Measurements from ENCODE around the gene RNF183. TPM values are rescaled to one million over a fixed set of nuclear protein-coding genes. Genes with fewer than 3 reads are reported as not detected.
"Not testable (repeated sequence)": the region's sequence is repeated elsewhere in the genome, so short reads cannot be mapped to it uniquely, and the experiment has no call there.

RNF183 gene
- total RNA-seq, 1 experiment from 2014 or later: not detected

DNA sequence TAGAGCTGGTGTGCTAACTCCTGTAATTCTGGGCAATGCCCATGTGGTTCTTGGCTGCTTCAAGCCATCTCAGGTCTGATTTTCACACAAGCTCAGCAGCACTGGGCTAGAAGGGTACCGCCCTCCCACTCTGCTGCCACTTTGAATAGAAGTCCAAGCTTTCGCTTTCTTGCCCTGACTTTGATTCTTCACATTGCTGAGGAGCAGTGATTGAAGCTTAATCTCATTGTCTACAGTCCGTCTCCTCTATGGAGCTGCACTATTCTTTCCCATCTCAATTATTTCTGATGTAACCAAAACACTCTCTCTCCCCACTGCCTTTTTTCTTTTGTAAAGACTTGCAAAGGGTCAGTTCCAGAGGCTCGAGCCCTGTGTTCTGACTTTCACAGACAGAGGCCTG is 12.9 kb upstream of the RNF183 start:
- DNase-seq (ENCODE audit: low spot score): no peak

- no peak for DNase-seq (ENCODE audit: low spot score)
Measured at GRCh38 chr9:113315231-113315630, 12.1 kb upstream of the RNF183 start.

DNA sequence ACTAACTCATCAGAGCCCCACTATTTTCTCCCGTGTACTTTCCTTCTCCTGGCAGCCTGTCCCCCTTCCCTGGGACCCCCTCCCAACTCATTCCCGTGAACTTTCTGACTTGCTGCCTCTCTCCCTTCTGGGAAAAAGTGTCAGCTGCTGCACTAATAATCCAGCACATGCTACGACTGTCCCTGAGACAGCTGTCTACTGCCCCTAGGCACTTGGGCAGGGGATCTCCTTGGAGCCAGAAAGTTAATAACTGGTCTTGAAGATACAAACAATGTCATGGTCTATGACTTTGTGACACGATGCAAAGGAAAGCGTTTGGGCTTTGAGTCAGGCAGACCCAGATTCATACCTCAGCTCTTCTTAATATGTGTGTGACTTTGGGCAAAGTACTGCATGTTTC is 10.1 kb upstream of the RNF183 start:
- no peak for DNase-seq (ENCODE audit: low spot score)

- no peak for DNase-seq (ENCODE audit: low spot score)
Measured at GRCh38 chr9:113311961-113312360, 8.8 kb upstream of the RNF183 start.

DNA sequence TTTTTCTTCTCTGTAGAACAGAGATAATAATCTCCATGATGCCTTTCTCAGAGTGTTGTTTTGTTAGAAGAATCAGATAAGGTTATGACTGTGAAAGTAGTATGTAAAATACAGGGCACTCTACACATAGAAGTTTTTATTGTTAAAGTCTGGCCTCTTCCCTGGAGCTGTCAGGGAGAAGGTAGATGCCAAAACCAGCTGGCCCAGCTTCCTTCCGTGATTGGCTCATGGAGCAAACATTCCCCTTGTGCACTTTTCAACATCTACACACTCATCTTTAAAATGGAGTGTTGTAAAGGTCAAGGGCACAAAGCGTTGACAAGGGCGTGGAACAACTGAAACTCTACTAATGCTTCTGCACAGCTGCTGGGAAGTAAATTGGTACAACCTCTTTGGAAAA is 7.4 kb upstream of the RNF183 start:
- no peak for DNase-seq (ENCODE audit: low spot score)

GRCh38 chr9:113309204-113309813 is 6.1 kb upstream of the RNF183 start:
- peak; percentile 21 for DNase-seq (ENCODE audit: low spot score)

- no peak for DNase-seq (ENCODE audit: low spot score)
Measured at GRCh38 chr9:113307396-113307975, 4.3 kb upstream of the RNF183 start.

GRCh38 chr9:113306566-113306965 is 3.4 kb upstream of the RNF183 start:
- no peak for DNase-seq (ENCODE audit: low spot score)

DNA sequence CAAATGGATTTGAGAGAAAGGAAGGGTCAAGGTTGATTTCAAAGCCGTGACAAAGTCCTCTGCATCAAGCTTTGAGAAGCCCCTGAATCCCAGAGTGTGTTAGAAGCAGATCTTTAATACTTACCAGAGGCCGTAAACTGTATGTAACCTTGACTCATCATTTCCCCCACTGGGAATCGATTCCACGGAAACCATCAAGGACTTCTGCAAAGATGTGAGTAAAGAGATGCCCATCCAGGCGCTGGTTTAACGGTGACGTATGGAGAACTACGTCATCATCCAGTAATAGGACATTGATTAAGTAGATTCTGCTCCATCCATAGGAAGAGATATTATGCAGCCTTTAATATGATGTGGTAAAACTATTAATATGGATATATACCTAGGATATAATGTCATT is 1.6 kb downstream of the RNF183 start:
- DNase-seq (ENCODE audit: low spot score): no peak

DNA sequence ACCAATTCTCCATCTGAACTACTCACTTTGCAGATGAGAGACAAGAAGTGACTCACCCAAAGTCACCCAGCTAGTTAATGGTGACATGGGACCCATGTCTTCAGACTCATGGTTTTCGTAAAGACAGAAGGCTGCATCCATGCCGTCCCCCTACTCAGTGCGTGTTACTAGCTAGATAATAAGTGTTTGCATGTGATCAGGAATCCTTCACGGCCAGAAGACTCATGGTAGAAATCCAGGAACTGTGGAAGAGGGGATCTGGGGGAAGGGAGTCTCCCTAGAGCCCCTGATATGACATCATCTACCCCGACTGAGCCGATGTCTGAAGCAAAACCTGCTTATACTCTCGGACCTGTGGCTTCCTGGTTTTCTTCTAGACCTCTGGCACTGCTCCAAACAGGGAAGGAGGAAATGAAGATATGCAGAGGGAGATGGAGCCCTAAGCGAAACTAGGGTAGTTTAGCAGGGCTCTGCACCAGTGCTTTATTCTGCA is 3.3 kb downstream of the RNF183 start:
- DNase-seq (ENCODE audit: low spot score): no peak

GRCh38 chr9:113298924-113299770 is 4.0 kb downstream of the RNF183 start:
- DNase-seq (ENCODE audit: low spot score): no peak

DNA sequence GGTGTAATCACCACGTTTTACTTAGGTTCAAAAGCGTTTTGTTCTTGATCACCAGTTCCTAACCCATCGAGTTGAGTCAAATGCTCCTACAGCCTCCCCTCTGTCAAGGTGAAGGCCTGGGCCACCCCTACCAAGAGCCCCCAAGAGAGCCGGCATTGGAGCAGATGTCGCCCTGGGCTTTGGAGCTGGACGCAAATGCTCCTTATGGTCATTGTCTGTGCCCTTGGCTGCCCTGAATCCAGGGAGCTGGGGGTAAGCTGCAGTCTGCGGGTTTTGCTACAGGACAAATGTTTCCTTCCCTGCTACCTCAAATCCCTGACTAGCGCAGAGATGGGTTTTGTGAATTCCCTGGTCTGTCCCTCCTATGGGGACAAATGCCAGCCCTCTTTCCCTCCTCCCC is 4.9 kb downstream of the RNF183 start:
- DNase-seq (ENCODE audit: low spot score): no peak

DNA sequence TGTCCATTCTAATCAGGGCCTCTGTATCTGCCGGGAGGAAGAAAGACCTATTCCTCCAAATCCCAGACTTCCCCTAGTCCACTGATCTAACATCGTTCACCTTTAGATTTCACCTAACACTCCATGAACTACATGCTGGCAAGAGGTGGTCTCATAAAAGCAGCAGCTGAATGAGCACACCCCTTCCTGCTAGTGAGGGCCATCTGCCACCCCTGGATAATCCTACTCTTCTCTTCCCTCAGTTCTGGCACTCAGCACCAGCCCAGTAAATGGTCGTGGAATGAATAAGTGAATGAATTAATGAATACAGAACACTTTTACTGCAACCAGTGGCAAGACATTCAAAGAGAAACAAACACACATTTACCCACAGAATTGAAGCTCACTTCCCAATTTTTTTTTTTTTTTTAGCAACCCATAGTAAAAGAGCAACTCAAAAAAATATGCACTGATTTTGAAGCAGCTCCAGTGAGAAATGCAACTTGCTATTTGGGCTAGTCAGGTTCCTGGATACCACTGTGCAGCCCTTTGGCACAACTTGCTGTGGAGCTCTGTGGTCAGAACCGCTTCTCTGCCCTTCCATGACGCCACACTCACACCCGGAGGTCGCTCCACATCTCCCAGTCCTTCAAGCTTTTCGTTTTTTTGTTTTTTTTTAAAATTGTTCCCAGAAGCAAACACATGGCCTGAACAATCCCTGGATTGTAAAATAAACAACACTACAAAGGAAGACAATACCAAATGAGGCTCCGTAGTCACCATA is 6.2 kb downstream of the RNF183 start:
- no peak for DNase-seq (ENCODE audit: low spot score)

DNA sequence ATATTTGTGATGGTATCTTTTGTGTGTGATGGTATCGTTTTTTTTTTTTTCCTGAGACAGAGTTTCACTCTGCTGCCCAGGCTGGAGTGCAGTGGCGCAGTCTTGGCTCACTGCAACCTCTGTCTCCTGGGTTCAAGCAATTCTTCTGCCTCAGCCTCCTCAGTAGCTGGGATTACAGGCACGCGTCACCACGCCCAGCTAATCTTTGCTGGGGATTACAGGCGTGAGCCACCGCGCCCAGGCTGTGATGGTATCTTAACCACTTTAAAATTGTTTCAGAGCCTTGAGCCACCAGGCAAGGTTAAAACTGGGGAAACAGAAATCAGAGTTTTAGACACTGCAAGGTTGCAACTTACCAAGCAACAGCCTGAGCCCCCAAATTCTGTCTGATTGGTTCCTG is 6.9 kb downstream of the RNF183 start:
- DNase-seq (ENCODE audit: low spot score): not testable (repeated sequence)

GRCh38 chr9:113293285-113293878 is 9.8 kb downstream of the RNF183 start:
- no peak for DNase-seq (ENCODE audit: low spot score)

DNA sequence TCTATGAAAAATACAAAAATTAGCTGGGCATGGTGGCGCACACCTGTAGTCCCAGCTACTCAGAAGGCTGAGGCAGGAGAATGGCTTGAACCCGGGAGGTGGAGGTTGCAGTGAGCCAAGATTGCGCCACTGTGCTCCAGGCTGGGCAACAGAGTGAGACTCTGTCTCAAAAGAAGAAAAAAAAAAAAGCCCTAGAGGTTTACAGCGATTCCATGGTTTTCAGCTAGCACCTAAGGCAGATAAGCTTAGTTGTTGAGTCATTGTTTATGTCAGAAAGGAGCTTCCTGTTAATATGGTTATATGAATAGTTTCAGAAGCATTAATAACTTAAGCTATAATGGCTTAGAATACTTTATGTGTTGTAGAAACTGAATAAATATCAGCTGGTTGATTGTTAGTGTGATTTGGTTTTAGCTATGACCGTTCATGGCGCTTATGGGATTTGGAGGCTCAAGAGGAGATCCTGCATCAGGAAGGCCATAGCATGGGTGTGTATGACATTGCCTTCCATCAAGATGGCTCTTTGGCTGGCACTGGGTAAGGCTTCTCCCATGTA is 13.0 kb downstream of the RNF183 start:
- no peak for DNase-seq (ENCODE audit: low spot score)

DNA sequence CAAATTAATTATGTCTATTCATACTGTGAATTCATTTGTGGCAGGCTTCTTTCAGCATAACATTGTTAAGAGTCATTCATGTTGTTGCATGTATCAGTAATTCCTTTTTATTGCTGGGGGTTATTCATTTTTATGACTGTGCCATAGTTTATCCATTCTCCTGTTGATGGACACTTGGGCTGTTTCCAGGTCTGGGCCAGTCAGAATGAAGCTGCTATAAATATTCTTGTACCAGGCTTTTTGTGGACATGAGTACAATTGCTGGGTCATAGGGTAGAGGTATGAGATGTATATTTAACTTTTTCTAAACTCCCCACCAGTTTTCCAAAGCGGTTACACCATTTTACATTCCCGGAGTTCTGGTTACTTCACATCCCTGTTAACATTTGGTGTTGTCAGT is 14.1 kb downstream of the RNF183 start:
- DNase-seq (ENCODE audit: low spot score): no peak

DNA sequence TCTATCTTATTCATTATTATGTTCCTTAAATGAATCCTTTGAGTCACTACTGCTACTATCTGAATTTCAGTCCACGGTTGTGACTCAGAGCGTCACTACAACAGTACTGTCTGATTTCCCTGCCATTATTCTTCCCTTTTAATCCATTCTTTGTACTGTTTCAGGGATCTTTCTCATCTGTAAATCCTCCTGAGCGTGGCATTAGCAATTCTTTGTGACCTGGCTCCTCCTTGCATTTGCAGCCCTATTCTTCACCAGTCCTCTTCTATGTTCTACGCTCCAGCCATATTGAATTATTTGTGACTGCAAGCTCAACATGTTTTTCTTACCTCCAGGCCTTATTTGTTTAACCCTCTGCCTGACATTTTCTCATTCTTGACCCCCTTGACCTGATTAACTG is 21.8 kb downstream of the RNF183 start:
- no peak for DNase-seq (ENCODE audit: low spot score)

DNA sequence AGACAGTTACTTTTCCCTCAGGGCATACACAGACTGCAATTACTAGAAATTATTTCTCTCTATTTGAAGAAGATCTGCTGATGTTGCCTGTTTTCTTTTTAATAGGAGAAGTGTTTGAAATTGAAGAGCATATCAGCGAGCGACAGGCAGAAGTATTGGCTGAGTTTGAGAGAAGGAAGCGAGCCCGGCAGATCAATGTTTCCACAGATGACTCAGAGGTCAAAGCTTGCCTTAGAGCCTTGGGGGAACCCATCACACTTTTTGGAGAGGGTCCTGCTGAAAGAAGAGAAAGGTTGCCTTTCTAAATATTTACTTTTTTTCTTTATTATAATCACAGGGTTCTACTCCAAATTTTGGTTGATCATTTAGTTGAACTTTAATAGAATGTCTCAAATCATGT is 24.3 kb downstream of the RNF183 start:
- no peak for DNase-seq (ENCODE audit: low spot score)

DNA sequence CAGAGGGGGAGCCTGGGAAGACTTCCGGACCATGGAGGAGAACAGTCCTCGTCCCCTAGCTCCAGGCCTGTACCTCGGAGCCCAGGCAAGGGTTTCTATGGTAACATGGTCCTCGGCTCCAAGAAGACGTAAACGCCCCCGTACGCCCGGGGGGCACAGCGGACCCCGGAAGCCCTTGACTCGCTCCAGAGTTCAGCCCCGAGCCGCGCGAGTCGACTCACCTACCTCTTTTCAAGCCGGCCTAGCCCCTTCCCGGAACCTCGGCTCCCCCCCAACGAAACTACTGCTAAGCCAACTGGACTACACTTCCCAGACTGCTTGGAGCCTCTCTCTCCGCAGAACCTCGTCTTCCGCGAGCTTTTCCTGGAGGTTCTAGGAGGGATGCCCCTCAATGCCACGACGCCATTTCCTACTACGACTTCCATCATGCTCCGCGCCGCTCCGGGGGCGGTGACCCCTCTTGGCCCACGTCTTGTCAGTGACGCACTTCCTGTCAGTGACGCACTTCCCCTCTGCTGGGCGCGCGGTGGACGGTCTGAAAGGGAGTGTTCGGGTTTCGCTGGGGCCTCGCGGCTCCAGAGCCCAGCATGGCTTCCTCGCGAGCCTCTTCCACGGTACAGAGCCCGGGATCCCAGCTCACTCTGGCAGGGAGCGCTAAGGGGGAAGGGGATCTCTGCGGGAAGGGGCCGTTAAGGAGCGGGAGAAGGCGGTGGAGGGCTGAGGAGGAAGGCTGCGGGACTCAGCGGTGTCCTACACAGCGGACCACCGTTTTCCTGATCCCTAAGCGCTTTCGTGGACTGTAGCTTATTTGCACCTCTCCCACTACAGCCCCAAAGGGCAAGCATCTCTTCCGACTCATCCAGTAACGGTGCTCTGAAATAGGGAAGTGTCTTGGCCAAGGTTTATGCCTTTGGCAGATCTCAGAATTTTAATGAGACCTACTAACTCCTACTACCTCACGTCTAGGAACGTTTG is 27.7 kb downstream of the RNF183 start, which contains the start of the genes CDC26 and PRPF4:
Gene CDC26, minus strand, starts transcription at position 416 of the 975 bp plus-strand sequence. CDS start 3,065 bp downstream, outside the sequence.
Gene PRPF4, plus strand, starts transcription at position 502 of the 975 bp plus-strand sequence. Its CDS starts 86 bp downstream, at position 588.
- DNase-seq (ENCODE audit: low spot score): peak; percentile 92
